K562 (cell line): Measurements from ENCODE around the gene KRT80. TPM values are rescaled to one million over a fixed set of nuclear protein-coding genes. Genes with fewer than 3 reads are reported as not detected.

Experiments
- ATAC-seq: fragments of 200-7000 bp; cut with Tn5 transposase; 3 replicates; pipeline ENCODE4 v1.9.1; 2020; ENCODE audit warnings: moderate library complexity
- BruUV-seq: library from RNA; stranded (reverse); fragments of 400-500 nt; replicated peaks from 2 replicates; lab custom pipeline; 2021; lab: Mats Ljungman, UMichigan
- CTCF ChIA-PET: fragments of 300-600 bp; formaldehyde crosslinking; extraction: SDS; loops from one replicate; lab custom pipeline; 2021; ENCODE audit warnings: low intra/inter-chr PET ratio; lab: Yijun Ruan, JAX
- POLR2A ChIA-PET: fragments of 300-600, 350-650 bp; sonication (Branson Sonifier 250); formaldehyde crosslinking; extraction: SDS; loops from one replicate; lab custom pipeline; 2021; ENCODE audit warnings: antibody characterized with exemption, inconsistent platforms; lab: Yijun Ruan, JAX
- DNase-seq, 4 experiments: peaks; one replicate each; pipeline versions ENCODE4 v3.0.0 to v3.0.0-alpha.2; 2011 to 2018; ENCODE audit warnings: low spot score in 3 of 4, mixed read lengths in 3 of 4; ENCODE audit errors: extremely low read depth in 1 of 4
- FAIRE-seq: peaks from 2 replicates; lab custom pipeline; 2011; peaks lifted over from hg19 to GRCh38; lab: Jason Lieb, UNC
- H2AFZ ChIP-seq: 2 replicates; pipeline ENCODE4 v1.6.0; 2011; ENCODE audit warnings: low read depth, low read length, control low read depth, inconsistent platforms
- H3K27ac ChIP-seq: fragments of 200-600 bp; 3 replicates; pipeline ENCODE4 v1.8.0; 2011; ENCODE audit warnings: low read depth, mild to moderate bottlenecking, control low read depth, inconsistent platforms, low read length, moderate library complexity, mixed read lengths; ENCODE audit errors: extremely low read depth
- H3K27me3 ChIP-seq, 2 experiments: fragments of 300-600 bp in 1 of 2; 2 replicates in 1 of 2; 3 replicates in 1 of 2; pipeline versions ENCODE4 v1.6.0 to v1.8.0; 2011; ENCODE audit warnings: inconsistent platforms in 2 of 2, low read length in 2 of 2, mild to moderate bottlenecking in 1 of 2, mixed read lengths in 1 of 2, moderate library complexity in 1 of 2; ENCODE audit not compliant: control insufficient read depth in 2 of 2, insufficient read depth in 2 of 2
- H3K36me3 ChIP-seq: fragments of 300-600 bp; 3 replicates; pipeline ENCODE4 v1.8.0; 2011; ENCODE audit warnings: mild to moderate bottlenecking, low read length, inconsistent platforms; ENCODE audit not compliant: control insufficient read depth, insufficient read depth
- H3K4me1 ChIP-seq, 2 experiments: fragments of 200-600 bp in 1 of 2; replicated peaks in 1 of 2; 2 replicates in 1 of 2; 3 replicates in 1 of 2; pipeline versions ENCODE4 v1.5.1 to v1.8.0; 2011; ENCODE audit warnings: inconsistent platforms in 2 of 2, low read length in 2 of 2, mild to moderate bottlenecking in 1 of 2, mixed read lengths in 1 of 2, moderate library complexity in 1 of 2; ENCODE audit not compliant: control insufficient read depth in 2 of 2, insufficient read depth in 2 of 2
- H3K4me2 ChIP-seq: 2 replicates; pipeline ENCODE4 v1.6.1; 2011; ENCODE audit warnings: low read length, control low read depth, inconsistent platforms, mixed read lengths; ENCODE audit not compliant: insufficient read depth
- H3K4me3 ChIP-seq: fragments of 200-600 bp; sonication (generic), shearing (Covaris generic); 2 replicates; pipeline ENCODE4 v1.5.1; 2016; ENCODE audit warnings: control low read depth, inconsistent platforms
- H3K79me2 ChIP-seq: fragments of 200-600 bp; 3 replicates; pipeline ENCODE4 v1.8.0; 2011; ENCODE audit warnings: low read length, inconsistent platforms; ENCODE audit not compliant: control insufficient read depth, insufficient read depth
- H3K9ac ChIP-seq, 2 experiments: 2 replicates each; pipeline versions ENCODE4 v1.6.0 to v1.6.1; 2011; ENCODE audit warnings: low read depth in 2 of 2, low read length in 2 of 2, control low read depth in 1 of 2, inconsistent platforms in 1 of 2, mild to moderate bottlenecking in 1 of 2, mixed read lengths in 1 of 2; ENCODE audit not compliant: insufficient read depth in 1 of 2
- H3K9me1 ChIP-seq: one replicate; pipeline ENCODE4 v1.6.0; 2011; ENCODE audit warnings: inconsistent platforms, mild to moderate bottlenecking, low read length, moderate library complexity; ENCODE audit not compliant: control insufficient read depth, insufficient read depth
- H3K9me3 ChIP-seq: replicated peaks from 2 replicates; pipeline ENCODE4 v1.5.1; 2011; ENCODE audit warnings: low read depth, low read length, inconsistent platforms; ENCODE audit not compliant: control insufficient read depth, insufficient read depth
- H4K20me1 ChIP-seq: replicated peaks from 2 replicates; pipeline ENCODE4 v1.6.1; 2011; ENCODE audit warnings: low read length, inconsistent platforms, mixed read lengths; ENCODE audit not compliant: control insufficient read depth, insufficient read depth
- CBX8 ChIP-seq: fragments of 200-600 bp; sonication (generic); IDR thresholded peaks from 2 replicates; pipeline ENCODE4 v1.6.1; 2012; ENCODE audit warnings: borderline replicate concordance, mixed run types, low read depth, mild to moderate bottlenecking, moderate library complexity, mixed read lengths, low read length, control low read depth, inconsistent platforms; ENCODE audit not compliant: poor library complexity, severe bottlenecking; ENCODE audit errors: extremely low read depth
- CTBP1 ChIP-seq: fragments of 450-650 bp; IDR thresholded peaks from 2 replicates; pipeline ENCODE4 v1.6.1; 2016; ENCODE audit warnings: borderline replicate concordance
- FUS ChIP-seq: fragments of 200-400 bp; formaldehyde crosslinking; optimal IDR thresholded peaks from 2 replicates; pipeline ENCODE3; 2017; ENCODE audit warnings: low read depth, low read length
- HMGN3 ChIP-seq: IDR thresholded peaks from 2 replicates; pipeline ENCODE4 v1.6.1; 2011; ENCODE audit warnings: borderline replicate concordance, low read depth, mild to moderate bottlenecking, mixed read lengths, low read length; ENCODE audit not compliant: insufficient read length; ENCODE audit errors: extremely low read depth
- MAZ ChIP-seq, 2 experiments: fragments of 450-650 bp in 1 of 2; sonication (generic) in 1 of 2; formaldehyde crosslinking; IDR thresholded peaks in 1 of 2; conservative IDR thresholded peaks in 1 of 2; 2 replicates each; pipeline versions ENCODE4 v1.4.0 to v1.5.0; 2020; ENCODE audit warnings: mild to moderate bottlenecking in 1 of 2, missing genetic modification reagents in 1 of 2
- MECOM ChIP-seq: fragments of 250-450 bp; sonication (Bioruptor Pico); IDR thresholded peaks from 2 replicates; pipeline ENCODE4 v1.8.0; 2022; ENCODE audit warnings: inconsistent platforms
- NFIC ChIP-seq: fragments of 450-650 bp; IDR thresholded peaks from 2 replicates; pipeline ENCODE4 v1.6.1; 2017; ENCODE audit warnings: mild to moderate bottlenecking, inconsistent platforms
- PTBP1 ChIP-seq: fragments of 200-400 bp; formaldehyde crosslinking; IDR thresholded peaks from 2 replicates; pipeline ENCODE4 v1.6.1; 2017; ENCODE audit warnings: low read depth, low read length
- RCOR1 ChIP-seq, 2 experiments: IDR thresholded peaks; 2 replicates each; pipeline ENCODE4 v1.6.1; 2012; ENCODE audit warnings: low read depth in 2 of 2, low read length in 2 of 2, borderline replicate concordance in 1 of 2, improper control_type of control experiment in 1 of 2
- SRSF1 ChIP-seq: fragments of 200-400 bp; formaldehyde crosslinking; IDR thresholded peaks from 2 replicates; pipeline ENCODE4 v1.6.1; 2017; ENCODE audit warnings: mild to moderate bottlenecking, low read depth, low read length, moderate library complexity
- ZEB2 ChIP-seq: fragments of 450-650 bp; IDR thresholded peaks from 2 replicates; pipeline ENCODE4 v1.6.1; 2016
- ZNF57 ChIP-seq: fragments of 450-650 bp; formaldehyde crosslinking; IDR thresholded peaks from 2 replicates; pipeline ENCODE4 v1.4.0; 2020; ENCODE audit warnings: mild to moderate bottlenecking, moderate library complexity
- WGBS: fragments of 100-300 bp; shearing (Covaris generic); methylation state at CpG from one replicate; pipeline ENCODE4 v1.1.6; 2016; ENCODE audit warnings: low coverage, mixed read lengths; ENCODE audit not compliant: insufficient coverage; ENCODE audit errors: missing lambda C conversion rate; 5-methylcytosine and 5-hydroxymethylcytosine counted together
- in situ Hi-C: fragments of 300-500 bp; cut with MboI; formaldehyde crosslinking; loops from 4 replicates; pipeline ENCODE4 v1.15.0; 2018; ENCODE audit warnings: inconsistent platforms, mixed read lengths
- intact Hi-C: fragments of 100-400 bp; cut with micrococcal nuclease; formaldehyde crosslinking; loops from 2 replicates; pipeline ENCODE4 v1.14.2; 2022
- polyA plus RNA-seq, 8 experiments: library from polyadenylated mRNA; depleted of rRNA in 4 of 8; stranded (reverse) in 5 of 8; unstranded in 3 of 8; fragments of >200 nt; fragmentation: Nextera tagmentation in 2 of 8; fragmentation: Illumina TruSeq in 1 of 8; extraction: Ambion mirVana in 2 of 8; extraction: Trizol in 1 of 8; gene quantifications; 2 replicates each; pipeline versions ENCODE4 v1.2.1 to v1.2.3, GENCODE V29; 2011 to 2014; ENCODE audit warnings: inconsistent platforms in 1 of 8, missing spikeins in 1 of 8
- total RNA-seq, 7 experiments: library from RNA; depleted of rRNA in 6 of 7; stranded (reverse); fragments of >200 nt in 6 of 7; fragmentation: Illumina TruSeq in 2 of 7; extraction: Trizol in 2 of 7; gene quantifications; 2 replicates each; pipeline versions ENCODE4 v1.2.1 to v1.2.3, GENCODE V29; 2011 to 2021; ENCODE audit warnings: low replicate concordance in 1 of 7
- TF ChIP-seq, protein P1 (sequence below), 3 experiments: fragments of 200-800 bp in 1 of 3; sonication (Bioruptor generic) in 1 of 3; sonication (generic) in 1 of 3; formaldehyde crosslinking in 1 of 3; IDR thresholded peaks; 2 replicates each; pipeline versions ENCODE4 v1.6.1 to v1.8.0; 2016 to 2022; ENCODE audit warnings: mild to moderate bottlenecking in 2 of 3, missing compliant biosample characterization in 2 of 3, missing genetic modification characterization in 2 of 3, missing genetic modification reagents in 1 of 3
- TF ChIP-seq, protein P2 (sequence below): conservative IDR thresholded peaks from 2 replicates; pipeline ENCODE4 v1.6.1; 2011; ENCODE audit warnings: low read depth, mild to moderate bottlenecking, low read length; ENCODE audit not compliant: control insufficient read depth
- TF ChIP-seq, protein P3 (sequence below): sonication (generic); formaldehyde crosslinking; IDR thresholded peaks from 2 replicates; pipeline ENCODE4 v1.8.0; 2023; ENCODE audit warnings: mild to moderate bottlenecking, missing genetic modification reagents

Gene KRT80
- total and polyA plus RNA-seq, 9 of the 15 experiments (the other 6 are each of a cell fraction or from before 2014, with no cell fraction given) = not detected

DNA sequence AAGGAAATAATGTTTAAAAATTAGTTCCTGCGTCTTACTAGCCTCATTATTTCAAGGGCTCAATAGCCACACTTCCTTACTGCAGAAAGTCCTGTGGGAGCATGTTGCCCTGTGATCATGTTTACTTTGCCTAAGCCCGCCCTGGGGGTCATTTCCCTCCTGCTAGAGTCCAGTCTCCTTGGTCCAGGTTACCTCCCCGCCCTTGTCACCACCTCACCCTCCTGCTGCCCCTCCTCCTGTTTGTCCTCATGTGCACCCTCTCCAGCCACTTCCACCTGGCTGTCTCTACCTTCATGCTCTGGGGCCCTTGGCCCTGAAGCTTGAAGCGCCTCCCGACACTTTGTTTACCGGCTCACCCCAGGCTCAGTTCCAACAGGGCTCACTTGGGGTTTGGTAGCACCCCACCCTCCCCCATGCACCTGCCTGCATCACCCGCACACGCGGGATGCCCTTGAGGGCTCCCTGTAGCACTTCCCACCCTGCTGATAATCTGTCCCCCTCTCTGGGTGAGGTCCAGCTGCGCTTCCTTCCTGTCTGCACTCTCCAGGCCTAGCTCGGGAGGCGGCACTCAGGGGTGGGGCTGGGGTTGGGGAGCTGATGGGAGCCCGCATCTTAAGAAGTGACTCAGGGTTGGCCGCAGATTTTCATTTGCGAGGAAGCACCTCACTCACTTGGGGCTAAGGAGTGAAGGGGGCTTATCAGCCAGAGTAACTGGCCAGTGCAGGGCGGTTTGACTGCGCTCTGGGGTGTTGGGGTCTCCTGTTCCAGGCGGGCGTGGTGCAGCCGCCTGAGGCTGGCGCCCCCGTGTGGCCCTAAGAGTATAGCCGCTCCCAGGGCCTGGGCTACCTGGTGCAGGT, 72.2 kb downstream of the KRT80 start:
- BruUV-seq = no TSS peak
- no peaks in the 10 kb centered on the region for H3K79me2 ChIP-seq
- H4K20me1 ChIP-seq = no peaks in the 10 kb centered on the region
- ATAC-seq = peak; percentile 94
- no peaks in the 10 kb centered on the region for H3K9me3 ChIP-seq
- in situ Hi-C loops (loop anchor here (5.0 kb wide), 1 partner anchor 92 kb away; no protein-coding TSS in a partner anchor), intact Hi-C loops (loop anchor here (5.0 kb wide), 1 partner anchor 37 kb away; no protein-coding TSS in a partner anchor)
- peaks cover 0 to 14% of the 10 kb centered on the region in 2 experiments; a peak in 2 of 5 replicates for H3K4me1 ChIP-seq
- no peak overlapping the region for H3K27ac ChIP-seq
- peaks cover 13 to 53% of the 10 kb centered on the region in 2 experiments for H3K27me3 ChIP-seq
- ChIA-PET CTCF (interaction anchor here (2.6 kb wide), 1 partner anchor 94 kb away, joined by 11 read pairs; no protein-coding TSS in a partner anchor), POLR2A (interaction anchor here (0.9 kb wide), 1 partner anchor 13 kb away, joined by 7 read pairs; no protein-coding TSS in a partner anchor)
- peak overlapping the region in 1 of 2 experiments; percentile 14; a peak in 1 of 4 replicates for H3K9ac ChIP-seq
- FAIRE-seq = no peak
- no peak overlapping the region for H3K4me2 ChIP-seq
- H3K4me3 ChIP-seq = no peak overlapping the region
- 4% methylated on average over 18 of the region's 23 CpGs for WGBS
- H3K36me3 ChIP-seq = no peaks in the 10 kb centered on the region
- H3K9me1 ChIP-seq = no peaks in the 10 kb centered on the region
- no peak overlapping the region for H2AFZ ChIP-seq
- DNase-seq = peak; percentile 73 to 82 (median 79)
- TF ChIP-seq PTBP1 (no peak), MAZ (CRISPR knock-in tag; conservative IDR thresholded peaks at IDR 0.05 in 1 of 2, IDR thresholded peaks at IDR 0.05 in 1 of 2) (peak in 1 of 2 experiments; percentile 34; a peak in 1 of 4 replicates), NFIC (no peak), RCOR1 (IDR thresholded peaks at IDR 0.05; ENCODE audit: borderline replicate concordance in 1 of 2, low read depth in 2 of 2, low read length in 2 of 2) (0 out of 4 replicates have a peak, but pooled peaks of 1 of the 2 experiments have one; percentile 13), CTBP1 (0 out of 2 replicates have a peak, but pooled peaks have one; percentile 59), HMGN3 (peak; percentile 7), MECOM (CRISPR knock-in tag) (no peak), SRSF1 (no peak), FUS (no peak), CBX8 (no peak), ZNF57 (no peak), ZEB2 (peak; percentile 54; the same call in 1 of the 2 replicates)
- TF ChIP-seq, protein P1, sequence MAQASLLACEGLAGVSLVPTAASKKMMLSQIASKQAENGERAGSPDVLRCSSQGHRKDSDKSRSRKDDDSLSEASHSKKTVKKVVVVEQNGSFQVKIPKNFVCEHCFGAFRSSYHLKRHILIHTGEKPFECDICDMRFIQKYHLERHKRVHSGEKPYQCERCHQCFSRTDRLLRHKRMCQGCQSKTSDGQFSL (CRISPR knock-in tag; IDR thresholded peaks at IDR 0.05) = no peak
- TF ChIP-seq, protein P1 (tag; IDR thresholded peaks at IDR 0.05) = no peak
- TF ChIP-seq, protein P2, sequence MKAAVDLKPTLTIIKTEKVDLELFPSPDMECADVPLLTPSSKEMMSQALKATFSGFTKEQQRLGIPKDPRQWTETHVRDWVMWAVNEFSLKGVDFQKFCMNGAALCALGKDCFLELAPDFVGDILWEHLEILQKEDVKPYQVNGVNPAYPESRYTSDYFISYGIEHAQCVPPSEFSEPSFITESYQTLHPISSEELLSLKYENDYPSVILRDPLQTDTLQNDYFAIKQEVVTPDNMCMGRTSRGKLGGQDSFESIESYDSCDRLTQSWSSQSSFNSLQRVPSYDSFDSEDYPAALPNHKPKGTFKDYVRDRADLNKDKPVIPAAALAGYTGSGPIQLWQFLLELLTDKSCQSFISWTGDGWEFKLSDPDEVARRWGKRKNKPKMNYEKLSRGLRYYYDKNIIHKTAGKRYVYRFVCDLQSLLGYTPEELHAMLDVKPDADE = no peak
- TF ChIP-seq, protein P3, sequence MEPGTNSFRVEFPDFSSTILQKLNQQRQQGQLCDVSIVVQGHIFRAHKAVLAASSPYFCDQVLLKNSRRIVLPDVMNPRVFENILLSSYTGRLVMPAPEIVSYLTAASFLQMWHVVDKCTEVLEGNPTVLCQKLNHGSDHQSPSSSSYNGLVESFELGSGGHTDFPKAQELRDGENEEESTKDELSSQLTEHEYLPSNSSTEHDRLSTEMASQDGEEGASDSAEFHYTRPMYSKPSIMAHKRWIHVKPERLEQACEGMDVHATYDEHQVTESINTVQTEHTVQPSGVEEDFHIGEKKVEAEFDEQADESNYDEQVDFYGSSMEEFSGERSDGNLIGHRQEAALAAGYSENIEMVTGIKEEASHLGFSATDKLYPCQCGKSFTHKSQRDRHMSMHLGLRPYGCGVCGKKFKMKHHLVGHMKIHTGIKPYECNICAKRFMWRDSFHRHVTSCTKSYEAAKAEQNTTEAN (CRISPR knock-in tag) = no peak
